ENCODE data around the gene SPATA20. TPM values are rescaled to one million over a fixed set of nuclear protein-coding genes. Genes with fewer than 3 reads are reported as not detected.
A peak's percentile ranks its signal among the peaks of the same experiment; 100 is the strongest.

The SPATA20 gene
- total RNA-seq, result 10 to 100 TPM; 16.7 to 25.8 (median 21.9) TPM
- polyA plus RNA-seq, result 1 to 10 TPM; 4.8 to 9.7 (median 5.4) TPM
- long read RNA-seq, donor 1, transcript SPATA20-201 (17 exons, 2,719 nt), result major isoform, 12 of 44 reads
- long read RNA-seq, donor 1, transcript SPATA20-205 (17 exons, 2,734 nt), result minor isoform, 8 of 44 reads
- long read RNA-seq, donor 1, transcript SPATA20-202 (16 exons, 2,634 nt), result minor isoform, 5 of 44 reads
- long read RNA-seq, donor 1, partial matches to known transcripts, result 10 of 44 reads
- long read RNA-seq, donor 1, other reads (novel, unspliced or antisense), result 9 of 44 reads
- long read RNA-seq, donor 2, transcript SPATA20-201 (17 exons, 2,719 nt), result major isoform, 16 of 61 reads
- long read RNA-seq, donor 2, transcript SPATA20-205 (17 exons, 2,734 nt), result minor isoform, 9 of 61 reads
- long read RNA-seq, donor 2, transcript SPATA20-202 (16 exons, 2,634 nt), result minor isoform, 13 of 61 reads
- long read RNA-seq, donor 2, partial matches to known transcripts, result 13 of 61 reads
- long read RNA-seq, donor 2, other reads (novel, unspliced or antisense), result 10 of 61 reads

DNA sequence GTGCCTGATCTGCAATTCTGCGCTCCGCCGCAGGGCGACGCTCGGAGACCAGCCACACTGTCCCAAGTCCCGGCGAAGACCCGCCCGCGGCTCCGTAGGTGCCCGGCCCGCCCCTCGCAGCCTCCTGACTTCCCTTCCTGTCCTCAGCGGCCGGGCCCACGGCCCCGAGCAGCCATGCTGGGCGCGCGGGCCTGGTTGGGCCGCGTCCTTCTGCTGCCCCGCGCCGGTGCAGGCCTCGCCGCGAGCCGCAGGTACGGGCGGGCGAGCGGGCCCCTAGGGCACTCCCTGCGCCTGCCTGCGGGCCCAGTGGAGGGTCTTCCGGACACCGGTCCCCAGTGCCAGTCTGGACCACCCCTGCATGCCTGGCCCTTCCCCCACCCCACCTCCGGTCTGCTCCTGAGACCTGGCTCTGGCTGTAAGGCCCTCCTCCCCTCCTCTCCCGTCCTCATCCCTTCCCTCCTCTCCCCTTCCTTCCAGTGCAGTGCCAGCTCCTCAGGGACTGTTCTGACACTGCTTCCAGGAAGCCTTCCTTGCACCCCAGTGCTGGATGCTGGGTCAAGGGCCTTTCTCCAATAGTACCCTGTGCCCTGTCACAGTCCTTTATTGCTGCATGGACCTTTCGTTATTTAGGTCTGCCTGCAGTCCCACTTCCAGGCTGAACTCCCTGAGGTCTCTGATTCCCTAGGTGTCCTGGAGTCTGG is at the start of gene SPATA20:
SPATA20 (plus strand) TSS at position 140 of the 701 bp plus-strand sequence; CDS start at position 175, 35 bp downstream.
- no peaks in the 10 kb centered on the region for H3K27me3 ChIP-seq (ENCODE audit: insufficient read depth in 3 of 3, low read length in 2 of 3)
- intact Hi-C loops (cut with DNase I), result loop anchor here (2.0 to 5.0 kb wide), 4 partner anchors 65 to 296 kb away; no protein-coding TSS in a partner anchor
- peak within 1 kb of the TSS; percentile 85 for H3K4me3 ChIP-seq
- H3K36me3 ChIP-seq (ENCODE audit: insufficient read depth in 1 of 2, low read depth in 1 of 2), result peaks cover 0 to 9% of the 10 kb centered on the region in 2 donors
- TF ChIP-seq, protein P1, sequence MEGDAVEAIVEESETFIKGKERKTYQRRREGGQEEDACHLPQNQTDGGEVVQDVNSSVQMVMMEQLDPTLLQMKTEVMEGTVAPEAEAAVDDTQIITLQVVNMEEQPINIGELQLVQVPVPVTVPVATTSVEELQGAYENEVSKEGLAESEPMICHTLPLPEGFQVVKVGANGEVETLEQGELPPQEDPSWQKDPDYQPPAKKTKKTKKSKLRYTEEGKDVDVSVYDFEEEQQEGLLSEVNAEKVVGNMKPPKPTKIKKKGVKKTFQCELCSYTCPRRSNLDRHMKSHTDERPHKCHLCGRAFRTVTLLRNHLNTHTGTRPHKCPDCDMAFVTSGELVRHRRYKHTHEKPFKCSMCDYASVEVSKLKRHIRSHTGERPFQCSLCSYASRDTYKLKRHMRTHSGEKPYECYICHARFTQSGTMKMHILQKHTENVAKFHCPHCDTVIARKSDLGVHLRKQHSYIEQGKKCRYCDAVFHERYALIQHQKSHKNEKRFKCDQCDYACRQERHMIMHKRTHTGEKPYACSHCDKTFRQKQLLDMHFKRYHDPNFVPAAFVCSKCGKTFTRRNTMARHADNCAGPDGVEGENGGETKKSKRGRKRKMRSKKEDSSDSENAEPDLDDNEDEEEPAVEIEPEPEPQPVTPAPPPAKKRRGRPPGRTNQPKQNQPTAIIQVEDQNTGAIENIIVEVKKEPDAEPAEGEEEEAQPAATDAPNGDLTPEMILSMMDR (IDR thresholded peaks at IDR 0.05), result peak; percentile 99
- ATAC-seq (peak; percentile 82 to 90 (median 86)), DNase-seq (peak; percentile 91 to 94)
- H3K9me3 ChIP-seq, result no peaks in the 10 kb centered on the region
- peaks cover 7% of the 10 kb centered on the region for H3K4me1 ChIP-seq
- 1 to 5% (median 2%) methylated on average over 18 to 42 of the region's 42 CpGs for WGBS, 3 donors
- H3K27ac ChIP-seq, result peak within 1 kb of the TSS; percentile 83

DNA sequence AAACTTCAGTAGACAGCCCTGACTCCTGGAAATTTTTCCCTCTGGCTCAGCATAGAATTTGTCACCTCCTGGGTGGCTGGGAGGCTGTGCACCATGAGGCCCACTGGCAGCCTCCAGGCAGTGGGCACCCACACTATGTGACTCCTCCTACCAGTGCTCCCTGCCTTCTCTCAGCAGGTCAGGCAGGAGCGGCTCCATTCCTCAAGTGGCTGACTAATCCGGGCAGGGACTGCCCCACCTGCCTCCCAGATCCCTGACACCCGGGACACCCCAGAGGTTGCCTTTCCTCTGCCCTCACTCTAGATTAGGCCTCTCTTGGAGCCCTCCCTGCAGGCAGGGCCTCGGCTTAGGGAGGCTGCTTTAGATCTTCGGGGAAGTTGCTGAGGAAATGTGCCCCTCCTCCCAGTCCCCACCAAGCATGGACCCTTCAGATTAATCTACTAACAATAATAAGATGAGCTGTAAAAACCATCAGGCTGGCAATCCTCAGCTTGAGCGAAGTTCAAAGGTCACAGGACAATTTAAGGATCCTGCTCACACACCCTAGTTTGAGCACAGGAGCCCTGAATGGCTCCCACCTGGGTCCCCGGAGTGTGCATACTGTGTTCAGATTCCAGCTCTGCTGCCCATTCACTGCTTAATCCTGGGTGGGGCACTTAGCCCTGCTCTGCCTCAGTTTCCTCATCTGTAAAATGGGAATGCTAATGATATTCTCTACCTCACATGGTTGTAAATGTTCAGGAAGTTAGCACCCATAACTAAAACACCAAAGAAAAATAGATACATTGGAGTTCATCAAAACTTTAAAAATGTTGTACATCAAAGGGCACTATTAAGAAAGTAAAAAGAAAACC is 48.7 kb upstream of the SPATA20 start:
- H3K9me3 ChIP-seq, result no peaks in the 10 kb centered on the region
- intact Hi-C loops (cut with DNase I), result no loop called here
- peak in 1 of 2 donors; percentile 29 for DNase-seq
- ATAC-seq, result no peak
- TF ChIP-seq, protein P1 (IDR thresholded peaks at IDR 0.05), result no peak
- WGBS, 3 donors, result 78 to 88% (median 80%) methylated on average over 7 of the region's 7 CpGs
- no peak overlapping the region for H3K27ac ChIP-seq
- H3K4me1 ChIP-seq, result no peaks in the 10 kb centered on the region
- H3K27me3 ChIP-seq (ENCODE audit: insufficient read depth in 3 of 3, low read length in 2 of 3), result no peaks in the 10 kb centered on the region
- no peak overlapping the region for H3K4me3 ChIP-seq
- H3K36me3 ChIP-seq (ENCODE audit: insufficient read depth in 1 of 2, low read depth in 1 of 2), result no peaks in the 10 kb centered on the region

DNA sequence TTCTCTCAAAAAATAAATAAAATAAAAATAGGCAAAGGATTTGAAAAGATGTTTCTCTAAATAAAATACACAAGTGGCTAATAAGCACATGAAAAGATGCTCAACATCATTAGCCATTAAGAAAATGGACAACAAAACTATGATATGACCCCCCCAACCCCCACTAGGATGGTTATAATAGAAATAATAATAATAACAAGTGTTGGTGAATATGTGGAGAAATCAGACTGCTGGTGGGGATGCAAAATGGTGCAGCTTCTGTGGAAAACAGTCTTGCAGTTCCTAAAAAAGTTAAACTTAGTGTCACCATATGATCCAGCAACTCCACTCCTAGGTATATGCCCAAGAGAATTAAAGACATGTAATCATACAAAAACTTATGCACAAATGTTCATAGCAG is 47.7 kb upstream of the SPATA20 start:
- Histone ChIP-seq H3K27ac (no peak overlapping the region), H3K27me3 (ENCODE audit: insufficient read depth in 3 of 3, low read length in 2 of 3) (no peaks in the 10 kb centered on the region), H3K4me3 (no peak overlapping the region), H3K36me3 (ENCODE audit: insufficient read depth in 1 of 2, low read depth in 1 of 2) (no peaks in the 10 kb centered on the region), H3K9me3 (no peaks in the 10 kb centered on the region), H3K4me1 (no peaks in the 10 kb centered on the region)
- ATAC-seq, result no peak
- TF ChIP-seq, protein P1 (IDR thresholded peaks at IDR 0.05), result no peak
- intact Hi-C loops (cut with DNase I), result no loop called here
- DNase-seq, result no peak

DNA sequence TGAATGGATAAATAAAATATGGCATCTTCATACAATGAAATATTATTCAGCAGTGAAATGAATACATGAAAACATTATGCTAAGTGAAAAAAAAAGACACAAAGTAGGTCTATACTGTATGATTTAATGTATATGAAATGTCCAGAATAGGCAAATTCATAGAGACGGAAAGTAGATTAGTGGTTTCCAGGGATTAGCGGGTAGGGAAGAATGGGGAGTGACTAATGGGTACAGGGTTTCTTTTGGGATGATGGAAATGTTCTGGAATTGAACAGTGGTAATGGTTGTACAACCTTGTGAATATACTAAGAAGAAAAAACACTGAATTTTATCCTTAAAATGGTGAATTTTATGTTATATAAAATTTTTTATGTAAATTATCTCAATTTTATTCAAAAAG is 47.3 kb upstream of the SPATA20 start:
- H3K4me3 ChIP-seq, result no peak overlapping the region
- no peak overlapping the region for H3K27ac ChIP-seq
- H3K27me3 ChIP-seq (ENCODE audit: insufficient read depth in 3 of 3, low read length in 2 of 3), result no peaks in the 10 kb centered on the region
- no peaks in the 10 kb centered on the region for H3K9me3 ChIP-seq
- H3K4me1 ChIP-seq, result no peaks in the 10 kb centered on the region
- ATAC-seq, result no peak
- WGBS, 3 donors, result 95 to 98% (median 96%) methylated on average over 2 of the region's 2 CpGs
- no peak for DNase-seq
- intact Hi-C loops (cut with DNase I), result no loop called here
- TF ChIP-seq, protein P1 (IDR thresholded peaks at IDR 0.05), result no peak
- no peaks in the 10 kb centered on the region for H3K36me3 ChIP-seq (ENCODE audit: insufficient read depth in 1 of 2, low read depth in 1 of 2)

Data from psoas muscle (tissue), 8 donors.